ENCODE data around the gene OR8B3.

Gene OR8B3

GRCh38 chr11:124346311-124346955, 52.4 kb downstream of the OR8B3 start:
- no peak for DNase-seq

All from NCI-H1930 (cell line).